LNCAP (cell line): ENCODE results near the gene AHCYL2.

Experiments used
- CTCF ChIP-seq: fragments of 450-650 bp; IDR thresholded peaks from 2 replicates; pipeline ENCODE4 v1.5.1; 2017; ENCODE audit warnings: mild to moderate bottlenecking

Gene AHCYL2

DNA sequence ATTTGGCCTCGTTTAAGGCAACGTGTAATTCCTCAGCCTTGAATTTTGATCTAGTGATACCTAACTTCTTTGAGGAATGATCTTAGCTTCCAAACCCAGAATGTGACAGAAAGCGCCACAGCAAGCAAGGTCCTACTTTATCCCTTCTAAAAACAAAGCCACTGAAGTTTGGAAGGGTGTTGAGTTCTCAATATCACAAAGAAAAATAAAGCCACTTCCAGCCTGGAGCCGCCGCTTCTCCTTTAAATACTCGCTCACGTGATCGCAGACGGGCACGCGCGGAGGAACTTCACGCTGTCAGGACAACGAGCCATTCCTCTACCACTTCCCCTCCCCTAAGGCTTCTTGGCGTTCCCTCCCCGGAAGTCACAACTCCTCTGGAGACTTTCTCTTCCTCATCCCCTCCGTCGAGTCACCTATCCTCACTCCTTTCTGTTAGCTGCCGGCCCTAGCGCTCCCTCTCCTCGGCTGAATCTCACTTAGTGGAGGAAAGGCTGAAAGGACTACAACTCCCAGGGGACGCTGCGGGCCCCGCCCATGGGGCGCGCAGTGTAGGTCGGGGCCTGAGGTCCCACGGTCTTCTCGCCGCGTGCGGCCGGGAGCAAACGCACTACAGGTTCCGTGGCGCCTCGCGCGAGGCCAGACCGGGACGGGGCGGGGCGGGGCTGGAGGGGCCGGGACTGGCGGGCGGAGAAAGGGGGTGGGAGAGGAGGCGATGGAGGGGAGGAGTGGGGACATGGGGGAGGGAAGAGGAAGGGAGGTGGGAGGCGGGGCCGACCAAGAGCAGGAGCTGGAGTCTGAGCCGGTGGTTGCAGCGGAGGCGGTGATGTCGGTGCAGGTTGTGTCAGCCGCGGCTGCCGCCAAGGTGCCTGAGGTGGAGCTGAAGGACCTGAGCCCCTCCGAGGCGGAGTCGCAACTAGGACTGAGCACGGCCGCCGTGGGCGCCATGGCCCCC is at the start of gene AHCYL2:
Gene AHCYL2 (plus strand): TSS at position 780 of the 955 bp plus-strand sequence.
- TF ChIP-seq CTCF, result no peak

DNA sequence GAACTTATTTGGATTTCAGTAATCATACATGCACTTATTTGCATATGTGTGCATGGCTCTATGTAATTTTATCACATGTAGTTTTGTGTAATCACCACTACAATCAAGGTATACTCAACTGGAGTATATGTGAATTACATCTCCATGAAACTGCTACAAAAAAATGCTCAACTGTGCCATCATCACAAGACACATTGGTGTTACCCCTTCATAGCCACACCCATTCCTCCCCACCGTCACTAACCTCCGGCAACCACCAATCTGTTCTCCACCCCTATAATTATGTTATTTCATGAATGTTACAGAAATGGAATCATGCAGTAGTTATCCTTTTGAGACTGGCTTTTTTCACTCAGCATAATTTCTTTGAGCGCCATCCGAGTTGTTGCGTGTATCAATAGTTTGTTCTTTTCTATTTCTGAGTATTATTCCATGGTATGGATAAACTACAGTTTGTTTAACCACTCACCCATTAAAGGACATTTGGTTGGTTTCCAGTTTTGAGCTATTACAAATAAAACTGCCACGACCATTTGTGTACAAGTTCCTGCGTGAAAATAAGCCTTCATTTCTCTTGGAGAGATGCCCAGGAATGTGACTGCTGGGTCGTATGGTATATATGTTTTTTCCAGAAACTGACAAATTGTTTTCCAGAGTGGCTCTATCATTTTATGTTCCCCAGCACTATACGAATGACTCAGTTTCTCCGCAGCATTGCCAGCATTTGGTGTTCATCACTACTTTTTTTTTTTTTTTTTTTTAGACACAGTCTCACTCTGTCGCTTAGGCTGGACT is 47.7 kb upstream of the AHCYL2 start:
- TF ChIP-seq CTCF, result no peak

DNA sequence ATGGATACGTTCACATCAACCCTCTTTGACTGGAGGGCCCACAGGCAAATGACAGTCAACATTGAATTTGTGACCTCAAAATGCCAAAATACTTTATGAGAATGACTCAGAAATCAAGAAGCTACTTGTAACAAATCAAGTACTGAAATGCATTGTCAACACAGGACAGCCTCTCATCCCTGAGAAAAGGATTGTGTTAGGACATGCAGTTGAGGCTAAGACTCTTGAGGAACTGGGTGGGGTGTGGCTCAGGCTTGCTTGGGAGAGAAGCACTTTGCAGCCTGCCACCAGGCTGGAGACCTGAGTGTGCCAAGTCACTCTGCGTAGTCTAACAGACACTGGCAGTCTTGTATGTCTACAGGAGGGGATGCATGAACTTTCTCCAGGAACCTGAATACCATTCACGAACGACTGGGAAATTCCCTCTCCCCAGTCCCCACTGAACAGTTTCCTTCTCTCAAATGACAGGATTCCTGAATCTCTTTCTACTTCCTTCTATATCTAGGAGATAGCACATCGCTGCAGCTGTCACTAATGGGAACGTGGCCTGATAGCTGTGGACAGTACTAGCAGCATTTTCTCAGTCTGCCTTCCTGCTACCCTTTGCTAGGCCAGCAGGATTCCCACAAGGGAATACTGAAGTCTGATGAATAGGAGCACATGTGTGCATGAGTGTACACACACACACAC is 39.7 kb upstream of the AHCYL2 start:
- TF ChIP-seq CTCF, result no peak

- TF ChIP-seq CTCF, result no peak
Measured at GRCh38 chr7:129186749-129187260, 38.0 kb upstream of the AHCYL2 start.

GRCh38 chr7:129187681-129188371 is 37.0 kb upstream of the AHCYL2 start:
- no peak for TF ChIP-seq CTCF

- TF ChIP-seq CTCF, result no peak
Measured at GRCh38 chr7:129188372-129188891, 36.4 kb upstream of the AHCYL2 start, which contains the start of gene SMO. Gene SMO, plus strand, starts transcription at chr7:129188633. Its CDS starts 519 bp downstream, at chr7:129189152.
